ENCODE results near the gene C12orf54.

DNA sequence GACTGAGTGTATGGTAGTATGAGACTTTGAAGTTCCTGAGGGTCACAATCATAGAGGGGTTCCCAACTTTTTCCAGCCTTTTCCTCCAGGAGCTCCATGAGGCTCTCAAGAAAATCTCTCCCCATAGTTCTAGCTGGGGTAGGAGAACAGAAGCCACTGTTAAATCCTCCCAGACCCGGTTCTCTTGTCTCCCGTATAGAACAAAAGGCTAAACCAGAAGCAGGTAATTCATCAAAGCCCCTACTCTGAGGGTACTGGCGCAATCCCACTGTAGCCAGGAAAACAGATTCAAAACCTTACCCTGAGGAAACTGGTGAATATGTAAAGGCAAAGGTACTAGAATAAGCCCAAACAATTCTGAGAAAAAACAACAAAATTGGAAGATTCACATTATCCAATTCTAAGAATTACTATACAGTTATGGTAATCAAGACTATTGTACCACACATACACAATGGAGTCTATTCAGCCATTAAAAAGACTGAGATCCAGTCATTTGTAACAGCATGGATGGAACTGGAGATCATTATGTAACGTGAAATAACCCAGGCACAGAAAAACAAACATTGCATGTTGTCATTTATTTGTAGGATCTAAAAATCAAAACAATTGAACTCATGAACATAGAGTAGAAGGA lies 63.7 kb downstream of the C12orf54 start:
- TF ChIP-seq, protein P1, sequence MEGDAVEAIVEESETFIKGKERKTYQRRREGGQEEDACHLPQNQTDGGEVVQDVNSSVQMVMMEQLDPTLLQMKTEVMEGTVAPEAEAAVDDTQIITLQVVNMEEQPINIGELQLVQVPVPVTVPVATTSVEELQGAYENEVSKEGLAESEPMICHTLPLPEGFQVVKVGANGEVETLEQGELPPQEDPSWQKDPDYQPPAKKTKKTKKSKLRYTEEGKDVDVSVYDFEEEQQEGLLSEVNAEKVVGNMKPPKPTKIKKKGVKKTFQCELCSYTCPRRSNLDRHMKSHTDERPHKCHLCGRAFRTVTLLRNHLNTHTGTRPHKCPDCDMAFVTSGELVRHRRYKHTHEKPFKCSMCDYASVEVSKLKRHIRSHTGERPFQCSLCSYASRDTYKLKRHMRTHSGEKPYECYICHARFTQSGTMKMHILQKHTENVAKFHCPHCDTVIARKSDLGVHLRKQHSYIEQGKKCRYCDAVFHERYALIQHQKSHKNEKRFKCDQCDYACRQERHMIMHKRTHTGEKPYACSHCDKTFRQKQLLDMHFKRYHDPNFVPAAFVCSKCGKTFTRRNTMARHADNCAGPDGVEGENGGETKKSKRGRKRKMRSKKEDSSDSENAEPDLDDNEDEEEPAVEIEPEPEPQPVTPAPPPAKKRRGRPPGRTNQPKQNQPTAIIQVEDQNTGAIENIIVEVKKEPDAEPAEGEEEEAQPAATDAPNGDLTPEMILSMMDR (IDR thresholded peaks at IDR 0.05): no peak
- TF ChIP-seq POLR2A (IDR thresholded peaks at IDR 0.05): no peak

Measured in esophagus squamous epithelium (tissue), 4 donors.